DND-41 (cell line): Measurements from ENCODE around the gene FAM171A1.

Source experiments
- ATAC-seq: fragments of 200-7000 bp; cut with Tn5 transposase; 3 replicates; pipeline ENCODE4 v1.9.1; 2021; ENCODE audit warnings: low read depth; ENCODE audit not compliant: insufficient read depth
- DNase-seq: peaks from one replicate; pipeline ENCODE4 v3.0.0-alpha.2; 2020
- H2AFZ ChIP-seq: 2 replicates; pipeline ENCODE4 v1.6.0; 2012; ENCODE audit warnings: low read depth, low read length
- H3K27ac ChIP-seq: 2 replicates; pipeline ENCODE4 v1.5.1; 2012; ENCODE audit warnings: low read length, inconsistent platforms
- H3K27me3 ChIP-seq: fragments of 200-600 bp; sonication (generic); 2 replicates; pipeline ENCODE4 v1.6.0; 2012; ENCODE audit warnings: low read length, mild to moderate bottlenecking, inconsistent platforms; ENCODE audit not compliant: insufficient read depth, poor library complexity
- H3K36me3 ChIP-seq: 2 replicates; pipeline ENCODE4 v1.5.1; 2012; ENCODE audit warnings: low read length, inconsistent platforms; ENCODE audit not compliant: insufficient read depth
- H3K4me1 ChIP-seq: 2 replicates; pipeline ENCODE4 v1.5.1; 2012; ENCODE audit warnings: mild to moderate bottlenecking, low read length; ENCODE audit not compliant: insufficient read depth
- H3K4me2 ChIP-seq: 2 replicates; pipeline ENCODE4 v1.6.0; 2012; ENCODE audit warnings: mild to moderate bottlenecking, moderate library complexity, low read length, inconsistent platforms; ENCODE audit not compliant: insufficient read depth
- H3K4me3 ChIP-seq, 2 experiments: fragments of 200-600 bp in 1 of 2; shearing (Covaris generic) in 1 of 2; 2 replicates each; pipeline ENCODE4 v1.5.1; 2012 to 2016; ENCODE audit warnings: inconsistent platforms in 2 of 2, low read length in 2 of 2, mild to moderate bottlenecking in 2 of 2, low read depth in 1 of 2, moderate library complexity in 1 of 2
- H3K79me2 ChIP-seq: 2 replicates; pipeline ENCODE4 v1.6.0; 2012; ENCODE audit warnings: low read length, inconsistent platforms; ENCODE audit not compliant: insufficient read depth
- H3K9ac ChIP-seq: 2 replicates; pipeline ENCODE4 v1.6.0; 2012; ENCODE audit warnings: low read depth, mild to moderate bottlenecking, inconsistent platforms, low read length, moderate library complexity
- H3K9me3 ChIP-seq: 2 replicates; pipeline ENCODE4 v1.5.1; 2012; ENCODE audit warnings: low read length, moderate library complexity, mild to moderate bottlenecking, inconsistent platforms; ENCODE audit not compliant: insufficient read depth, severe bottlenecking
- H4K20me1 ChIP-seq: 2 replicates; pipeline ENCODE4 v1.6.0; 2012; ENCODE audit warnings: low read length; ENCODE audit not compliant: insufficient read depth
- CTCF ChIP-seq: IDR thresholded peaks from 2 replicates; pipeline ENCODE4 v1.5.1; 2012; ENCODE audit warnings: borderline replicate concordance, low read length, moderate library complexity, mild to moderate bottlenecking; ENCODE audit not compliant: poor library complexity, severe bottlenecking; ENCODE audit errors: extremely low read depth
- EZH2 ChIP-seq: IDR thresholded peaks from 3 replicates; pipeline ENCODE4 v1.6.1; 2012; ENCODE audit warnings: borderline replicate concordance, low read depth, mild to moderate bottlenecking, moderate library complexity, low read length, inconsistent platforms; ENCODE audit not compliant: severe bottlenecking

Gene FAM171A1

GRCh38 chr10:15253951-15254807, 116.9 kb downstream of the FAM171A1 start:
- H3K36me3 ChIP-seq: no peaks in the 10 kb centered on the region
- peaks cover 17% of the 10 kb centered on the region for H3K4me1 ChIP-seq
- H4K20me1 ChIP-seq: no peaks in the 10 kb centered on the region
- no peaks in the 10 kb centered on the region for H3K9me3 ChIP-seq
- H3K27ac ChIP-seq: peak overlapping the region; percentile 57
- ATAC-seq (peak; percentile 55), DNase-seq (no peak)
- TF ChIP-seq CTCF: no peak
- TF ChIP-seq EZH2: no peak
- H3K9ac ChIP-seq: no peak overlapping the region
- H3K79me2 ChIP-seq: no peaks in the 10 kb centered on the region
- H3K4me2 ChIP-seq: peak overlapping the region; percentile 48
- H3K4me3 ChIP-seq: no peak overlapping the region
- H3K27me3 ChIP-seq: no peaks in the 10 kb centered on the region
- H2AFZ ChIP-seq: no peak overlapping the region

GRCh38 chr10:15252396-15252795, 118.7 kb downstream of the FAM171A1 start:
- no peaks in the 10 kb centered on the region for H3K9me3 ChIP-seq
- H3K4me2 ChIP-seq: no peak overlapping the region
- no peaks in the 10 kb centered on the region for H3K36me3 ChIP-seq
- DNase-seq: no peak
- no peaks in the 10 kb centered on the region for H4K20me1 ChIP-seq
- H3K27me3 ChIP-seq: no peaks in the 10 kb centered on the region
- no peaks in the 10 kb centered on the region for H3K79me2 ChIP-seq
- no peak overlapping the region for H2AFZ ChIP-seq
- no peak overlapping the region for H3K27ac ChIP-seq
- peaks cover 17% of the 10 kb centered on the region for H3K4me1 ChIP-seq
- TF ChIP-seq CTCF: no peak
- TF ChIP-seq EZH2: no peak
- H3K4me3 ChIP-seq: no peak overlapping the region
- no peak overlapping the region for H3K9ac ChIP-seq
- no peak for ATAC-seq

- H3K9ac ChIP-seq: no peak overlapping the region
- H2AFZ ChIP-seq: no peak overlapping the region
- no peak for ATAC-seq
- no peaks in the 10 kb centered on the region for H3K9me3 ChIP-seq
- TF ChIP-seq EZH2 (no peak), CTCF (no peak)
- no peaks in the 10 kb centered on the region for H3K79me2 ChIP-seq
- H3K36me3 ChIP-seq: no peaks in the 10 kb centered on the region
- peaks cover 17% of the 10 kb centered on the region for H3K4me1 ChIP-seq
- H3K27ac ChIP-seq: no peak overlapping the region
- H4K20me1 ChIP-seq: no peaks in the 10 kb centered on the region
- no peak overlapping the region for H3K4me3 ChIP-seq
- no peak overlapping the region for H3K4me2 ChIP-seq
- H3K27me3 ChIP-seq: no peaks in the 10 kb centered on the region
- no peak for DNase-seq
Measured at GRCh38 chr10:15251791-15252380, 119.2 kb downstream of the FAM171A1 start.
